Measurements from ENCODE around the gene KSR1. TPM values are rescaled to one million over a fixed set of nuclear protein-coding genes. Genes with fewer than 3 reads are reported as not detected.
A peak's percentile ranks its signal among the peaks of the same experiment; 100 is the strongest.

The KSR1 gene
- total and polyA plus RNA-seq, 10 of the 15 experiments (the other 5 are each of a cell fraction or from before 2014, with no cell fraction given) = 0.97 to 66.6 (median 22.9) TPM

GRCh38 chr17:27578718-27579085 is 122.5 kb downstream of the KSR1 start (continued):
- TF ChIP-seq IRF5 (IDR thresholded peaks at IDR 0.05; ENCODE audit: borderline replicate concordance) (no peak), ATF7 (IDR thresholded peaks at IDR 0.05; ENCODE audit: low read depth) (peak; percentile 56), GABPA (IDR thresholded peaks at IDR 0.05; ENCODE audit: low read depth) (0 out of 2 replicates have a peak, but pooled peaks have one; percentile 23), RUNX3 (IDR thresholded peaks at IDR 0.05; ENCODE audit: low read length) (peak; percentile 95), TCF12 (IDR thresholded peaks at IDR 0.05; ENCODE audit: low read depth, low read length) (peak; percentile 99), BHLHE40 (IDR thresholded peaks at IDR 0.05; ENCODE audit: borderline replicate concordance in 1 of 2, low read depth in 2 of 2, low read length in 1 of 2) (peak; percentile 55 to 69), ETV6 (conservative IDR thresholded peaks at IDR 0.05 in 1 of 2, IDR thresholded peaks at IDR 0.05 in 1 of 2; ENCODE audit: borderline replicate concordance in 1 of 2, low read depth in 1 of 2) (peak in 1 of 2 experiments; percentile 30; a peak in 2 of 4 replicates), CEBPZ (IDR thresholded peaks at IDR 0.05; ENCODE audit: low read depth, low read length) (no peak), JUNB (IDR thresholded peaks at IDR 0.05) (peak; percentile 95), IKZF2 (IDR thresholded peaks at IDR 0.05) (peak; percentile 41 to 54; a peak in 2 of 4 replicates), MEF2B (IDR thresholded peaks at IDR 0.05; ENCODE audit: partially characterized antibody, poor library complexity, severe bottlenecking) (no peak), ZNF217 (IDR thresholded peaks at IDR 0.05) (peak; percentile 95), EED (IDR thresholded peaks at IDR 0.05; ENCODE audit: low read depth) (peak; percentile 83), TCF7 (IDR thresholded peaks at IDR 0.05; ENCODE audit: borderline replicate concordance) (peak; percentile 98), USF1 (IDR thresholded peaks at IDR 0.05; ENCODE audit: borderline replicate concordance, extremely low read length, insufficient read depth, low read depth, low read length) (no peak), MYC (IDR thresholded peaks at IDR 0.05; ENCODE audit: insufficient read depth, insufficient read length, insufficient replicate concordance, low read length, severe bottlenecking) (no peak), SMC3 (IDR thresholded peaks at IDR 0.05; ENCODE audit: borderline replicate concordance, low read length) (peak; percentile 32; the same call in 1 of the 2 replicates), PML (IDR thresholded peaks at IDR 0.05; ENCODE audit: low read length) (peak; percentile 66; the same call in 1 of the 2 replicates), KAT2A (conservative IDR thresholded peaks at IDR 0.05; ENCODE audit: control insufficient read depth, low read depth, low read length) (no peak), NFIC (IDR thresholded peaks at IDR 0.05; ENCODE audit: low read depth, low read length) (peak; percentile 82), MTA3 (IDR thresholded peaks at IDR 0.05; ENCODE audit: borderline replicate concordance, low read length) (peak; percentile 64; the same call in 1 of the 2 replicates)
- TF ChIP-seq, protein P1, sequence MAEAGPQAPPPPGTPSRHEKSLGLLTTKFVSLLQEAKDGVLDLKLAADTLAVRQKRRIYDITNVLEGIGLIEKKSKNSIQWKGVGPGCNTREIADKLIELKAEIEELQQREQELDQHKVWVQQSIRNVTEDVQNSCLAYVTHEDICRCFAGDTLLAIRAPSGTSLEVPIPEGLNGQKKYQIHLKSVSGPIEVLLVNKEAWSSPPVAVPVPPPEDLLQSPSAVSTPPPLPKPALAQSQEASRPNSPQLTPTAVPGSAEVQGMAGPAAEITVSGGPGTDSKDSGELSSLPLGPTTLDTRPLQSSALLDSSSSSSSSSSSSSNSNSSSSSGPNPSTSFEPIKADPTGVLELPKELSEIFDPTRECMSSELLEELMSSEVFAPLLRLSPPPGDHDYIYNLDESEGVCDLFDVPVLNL (IDR thresholded peaks at IDR 0.05; ENCODE audit: low read depth, low read length) = no peak
- TF ChIP-seq, protein P2, sequence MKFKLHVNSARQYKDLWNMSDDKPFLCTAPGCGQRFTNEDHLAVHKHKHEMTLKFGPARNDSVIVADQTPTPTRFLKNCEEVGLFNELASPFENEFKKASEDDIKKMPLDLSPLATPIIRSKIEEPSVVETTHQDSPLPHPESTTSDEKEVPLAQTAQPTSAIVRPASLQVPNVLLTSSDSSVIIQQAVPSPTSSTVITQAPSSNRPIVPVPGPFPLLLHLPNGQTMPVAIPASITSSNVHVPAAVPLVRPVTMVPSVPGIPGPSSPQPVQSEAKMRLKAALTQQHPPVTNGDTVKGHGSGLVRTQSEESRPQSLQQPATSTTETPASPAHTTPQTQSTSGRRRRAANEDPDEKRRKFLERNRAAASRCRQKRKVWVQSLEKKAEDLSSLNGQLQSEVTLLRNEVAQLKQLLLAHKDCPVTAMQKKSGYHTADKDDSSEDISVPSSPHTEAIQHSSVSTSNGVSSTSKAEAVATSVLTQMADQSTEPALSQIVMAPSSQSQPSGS (IDR thresholded peaks at IDR 0.05; ENCODE audit: low read length) = peak; percentile 15; the same call in 1 of the 2 replicates

Data from GM12878 (cell line).